Spleen (tissue), 11 donors: ENCODE measurements around the gene PDLIM7. TPM values are rescaled to one million over a fixed set of nuclear protein-coding genes. Genes with fewer than 3 reads are reported as not detected.
A peak's percentile ranks its signal among the peaks of the same experiment; 100 is the strongest.

Source experiments
- DNase-seq: peaks from one replicate; pipeline ENCODE4 v3.0.0-alpha.2; 2020
- H3K27ac ChIP-seq, 8 donors: fragments of 200-600 bp; sonication (generic) in 7 of 8; 1 replicate in 4 of 8; 2 replicates in 4 of 8; pipeline versions ENCODE4 v1.5.0 to v1.8.0; 2016 to 2021; ENCODE audit warnings: inconsistent platforms in 4 of 8, mild to moderate bottlenecking in 4 of 8, moderate library complexity in 1 of 8
- H3K27me3 ChIP-seq, 7 donors: fragments of 200-600 bp; sonication (generic) in 6 of 7; replicated peaks in 1 of 7; 1 replicate in 4 of 7; 2 replicates in 3 of 7; pipeline versions ENCODE4 v1.5.0 to v1.8.0; 2016 to 2021; ENCODE audit warnings: inconsistent platforms in 3 of 7, mild to moderate bottlenecking in 1 of 7
- H3K36me3 ChIP-seq, 6 donors: fragments of 200-600 bp; sonication (generic) in 5 of 6; 1 replicate in 4 of 6; 2 replicates in 2 of 6; pipeline versions ENCODE4 v1.5.0 to v1.8.0; 2016 to 2021; ENCODE audit warnings: inconsistent platforms in 2 of 6
- H3K4me1 ChIP-seq, 6 donors: fragments of 200-600 bp; sonication (generic) in 5 of 6; 1 replicate in 3 of 6; 2 replicates in 3 of 6; pipeline versions ENCODE4 v1.5.0 to v1.8.0; 2016 to 2021; ENCODE audit warnings: inconsistent platforms in 3 of 6
- H3K4me3 ChIP-seq, 8 donors: fragments of 200-600 bp; sonication (generic) in 7 of 8; 1 replicate in 4 of 8; 2 replicates in 4 of 8; pipeline versions ENCODE4 v1.5.0 to v1.8.0; 2016 to 2021; ENCODE audit warnings: inconsistent platforms in 4 of 8, mild to moderate bottlenecking in 4 of 8, moderate library complexity in 2 of 8
- H3K9me3 ChIP-seq, 8 donors: fragments of 200-600 bp; sonication (generic) in 7 of 8; 1 replicate in 4 of 8; 2 replicates in 4 of 8; pipeline versions ENCODE4 v1.5.0 to v1.8.0; 2016 to 2021; ENCODE audit warnings: inconsistent platforms in 4 of 8
- POLR2A ChIP-seq, 3 donors: fragments of 450-650 bp; IDR thresholded peaks; one replicate each; pipeline ENCODE4 v1.5.1; 2017; ENCODE audit warnings: antibody characterized with exemption in 3 of 3, mild to moderate bottlenecking in 1 of 3
- POLR2AphosphoS5 ChIP-seq, 3 donors: sonication (generic); formaldehyde crosslinking; IDR thresholded peaks; one replicate each; pipeline ENCODE4 v1.5.1; 2017; ENCODE audit warnings: antibody characterized with exemption in 3 of 3
- WGBS, 5 donors: extraction: QIAGEN DNeasy Blood & Tissue Kit in 3 of 5; methylation state at CpG; one replicate each; pipeline versions ENCODE4 v1.1.5 to v1.1.7; 2013 to 2018; 5-methylcytosine and 5-hydroxymethylcytosine counted together
- intact Hi-C: fragments of 100-400 bp; cut with DNase I; formaldehyde crosslinking; loops from one replicate; pipeline ENCODE4 v1.15.0; 2023; ENCODE audit warnings: low total_unique reads
- polyA plus RNA-seq, 3 donors: library from polyadenylated mRNA; stranded (reverse); fragments of 200-250 nt; gene quantifications; one replicate each; pipeline ENCODE4 v1.2.1, GENCODE V29; 2013
- total RNA-seq, 7 donors: library from RNA; depleted of rRNA in 3 of 7; stranded (reverse); fragments of >200 nt in 3 of 7; fragmentation: NEBNext Ultra II Directional in 4 of 7; extraction: Animal tissue kit (Norgen Biotek cat#: 25700) in 4 of 7; gene quantifications; one replicate each; pipeline versions ENCODE4 v1.1.0 to v1.2.1, GENCODE V29; 2016 to 2021
- TF ChIP-seq, protein P1 (sequence below), 11 experiments: fragments of 200-600 bp in 7 of 11; fragments of 450-650 bp in 4 of 11; sonication (generic) in 4 of 11; IDR thresholded peaks in 8 of 11; conservative IDR thresholded peaks in 3 of 11; 1 replicate in 7 of 11; 2 replicates in 4 of 11; pipeline versions ENCODE4 v1.4.0 to v1.8.0; 2016 to 2021; ENCODE audit warnings: antibody characterized with exemption in 11 of 11, inconsistent platforms in 4 of 11, mild to moderate bottlenecking in 1 of 11
- donor health status: healthy with polysubstance abuse.
- donor health status: DM: no; HTN: no; CAD: no; lungs with moderate emphysema.
- donor health status: DM: no; HTN: no; CAD: no.
- donor health status: Bipolar disorder and iron deficiency.
- donor health status: healthy.
- donor health status: DM: no; HTN: no; CAD: no.
- donor health status: DM: yes; HTN: yes; CAD: no.

Gene PDLIM7
- total and polyA plus RNA-seq, 10 donors = 42.5 to 220 (median 85.1) TPM

- Histone ChIP-seq H3K27ac (peak overlapping the region in 7 of 8 donors; percentile 24 to 75 (median 52)), H3K9me3 (no peaks in the 10 kb centered on the region), H3K36me3 (peaks cover 0 to 30% (median 7%) of the 10 kb centered on the region in 6 donors), H3K4me1 (peaks cover 16 to 70% (median 58%) of the 10 kb centered on the region in 6 donors), H3K27me3 (peaks cover 0 to 9% (median 0%) of the 10 kb centered on the region in 7 donors), H3K4me3 (peak overlapping the region in 1 of 8 donors; percentile 1)
- peak; percentile 88 for DNase-seq
- WGBS, 5 donors = 25 to 36% (median 29%) methylated on average over 18 of the region's 18 CpGs
- intact Hi-C loops = no loop called here
- TF ChIP-seq POLR2A (IDR thresholded peaks at IDR 0.05) = no peak
- TF ChIP-seq POLR2AphosphoS5 (IDR thresholded peaks at IDR 0.05) = peak; percentile 55 to 73 (median 60)
These were observed 18.4 kb downstream of the PDLIM7 start for GRCh38 chr5:177478711-177479646.

GRCh38 chr5:177477701-177478477 is 19.5 kb downstream of the PDLIM7 start:
- Histone ChIP-seq H3K36me3 (peaks cover 0 to 19% (median 0%) of the 10 kb centered on the region in 6 donors), H3K27ac (peak overlapping the region in 3 of 8 donors; percentile 51 to 75 (median 64)), H3K4me3 (no peak overlapping the region), H3K4me1 (peaks cover 16 to 79% (median 60%) of the 10 kb centered on the region in 6 donors), H3K9me3 (no peaks in the 10 kb centered on the region), H3K27me3 (peaks cover 0 to 20% (median under 1%) of the 10 kb centered on the region in 7 donors)
- intact Hi-C loops = no loop called here
- 90 to 95% (median 93%) methylated on average over 13 of the region's 13 CpGs for WGBS, 5 donors
- no peak for DNase-seq
- TF ChIP-seq, protein P1, sequence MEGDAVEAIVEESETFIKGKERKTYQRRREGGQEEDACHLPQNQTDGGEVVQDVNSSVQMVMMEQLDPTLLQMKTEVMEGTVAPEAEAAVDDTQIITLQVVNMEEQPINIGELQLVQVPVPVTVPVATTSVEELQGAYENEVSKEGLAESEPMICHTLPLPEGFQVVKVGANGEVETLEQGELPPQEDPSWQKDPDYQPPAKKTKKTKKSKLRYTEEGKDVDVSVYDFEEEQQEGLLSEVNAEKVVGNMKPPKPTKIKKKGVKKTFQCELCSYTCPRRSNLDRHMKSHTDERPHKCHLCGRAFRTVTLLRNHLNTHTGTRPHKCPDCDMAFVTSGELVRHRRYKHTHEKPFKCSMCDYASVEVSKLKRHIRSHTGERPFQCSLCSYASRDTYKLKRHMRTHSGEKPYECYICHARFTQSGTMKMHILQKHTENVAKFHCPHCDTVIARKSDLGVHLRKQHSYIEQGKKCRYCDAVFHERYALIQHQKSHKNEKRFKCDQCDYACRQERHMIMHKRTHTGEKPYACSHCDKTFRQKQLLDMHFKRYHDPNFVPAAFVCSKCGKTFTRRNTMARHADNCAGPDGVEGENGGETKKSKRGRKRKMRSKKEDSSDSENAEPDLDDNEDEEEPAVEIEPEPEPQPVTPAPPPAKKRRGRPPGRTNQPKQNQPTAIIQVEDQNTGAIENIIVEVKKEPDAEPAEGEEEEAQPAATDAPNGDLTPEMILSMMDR (IDR thresholded peaks at IDR 0.05 in 8 of 11, conservative IDR thresholded peaks at IDR 0.05 in 3 of 11) = no peak
- TF ChIP-seq POLR2AphosphoS5 (IDR thresholded peaks at IDR 0.05) = no peak
- TF ChIP-seq POLR2A (IDR thresholded peaks at IDR 0.05) = no peak

DNA sequence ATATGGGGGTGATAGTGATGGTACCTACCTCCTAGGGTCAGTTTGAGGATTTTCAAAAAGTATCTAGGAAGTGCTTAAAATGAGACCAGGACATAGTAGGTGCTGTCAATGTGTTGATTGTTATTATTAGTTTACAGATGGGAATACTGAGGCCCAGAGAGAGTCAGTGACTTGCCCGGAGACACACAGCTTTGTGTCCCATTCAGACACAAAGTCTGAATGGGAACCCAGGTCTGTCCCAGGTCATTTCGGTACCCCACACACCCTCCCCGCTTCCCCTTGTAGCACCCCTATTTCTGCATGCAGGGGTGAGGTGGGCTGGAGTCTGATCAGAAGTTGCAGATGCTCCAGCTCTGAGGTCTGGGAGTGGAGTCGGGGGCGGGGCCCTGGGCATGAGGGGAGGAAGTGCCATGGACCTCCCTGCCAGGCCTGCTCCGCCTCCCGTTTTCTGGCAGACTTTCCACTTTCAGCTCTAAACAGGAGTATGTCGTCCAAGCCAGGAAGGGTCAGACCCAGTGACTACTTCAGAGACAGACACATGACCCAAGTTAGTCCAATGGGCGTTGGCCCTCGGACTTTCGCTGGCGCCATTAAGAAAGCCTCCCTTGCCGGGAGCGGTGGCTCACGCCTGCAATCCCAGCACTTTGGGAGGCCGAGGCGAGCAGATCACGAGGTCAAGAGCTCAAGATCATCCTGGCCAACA is 20.7 kb downstream of the PDLIM7 start:
- peak overlapping the region in 4 of 8 donors; percentile 23 to 51 (median 40) for H3K27ac ChIP-seq
- H3K4me3 ChIP-seq = no peak overlapping the region
- DNase-seq = no peak
- peak; percentile 55 to 77 (median 61) for TF ChIP-seq POLR2AphosphoS5 (IDR thresholded peaks at IDR 0.05)
- TF ChIP-seq POLR2A (IDR thresholded peaks at IDR 0.05) = no peak
- H3K36me3 ChIP-seq = peaks cover 0 to 7% (median 0%) of the 10 kb centered on the region in 6 donors
- no peaks in the 10 kb centered on the region for H3K9me3 ChIP-seq
- 62 to 81% (median 77%) methylated on average over 17 to 18 of the region's 18 CpGs for WGBS, 5 donors
- peaks cover 0 to 32% (median 10%) of the 10 kb centered on the region in 7 donors for H3K27me3 ChIP-seq
- intact Hi-C loops = no loop called here
- peaks cover 19 to 91% (median 72%) of the 10 kb centered on the region in 6 donors for H3K4me1 ChIP-seq

DNA sequence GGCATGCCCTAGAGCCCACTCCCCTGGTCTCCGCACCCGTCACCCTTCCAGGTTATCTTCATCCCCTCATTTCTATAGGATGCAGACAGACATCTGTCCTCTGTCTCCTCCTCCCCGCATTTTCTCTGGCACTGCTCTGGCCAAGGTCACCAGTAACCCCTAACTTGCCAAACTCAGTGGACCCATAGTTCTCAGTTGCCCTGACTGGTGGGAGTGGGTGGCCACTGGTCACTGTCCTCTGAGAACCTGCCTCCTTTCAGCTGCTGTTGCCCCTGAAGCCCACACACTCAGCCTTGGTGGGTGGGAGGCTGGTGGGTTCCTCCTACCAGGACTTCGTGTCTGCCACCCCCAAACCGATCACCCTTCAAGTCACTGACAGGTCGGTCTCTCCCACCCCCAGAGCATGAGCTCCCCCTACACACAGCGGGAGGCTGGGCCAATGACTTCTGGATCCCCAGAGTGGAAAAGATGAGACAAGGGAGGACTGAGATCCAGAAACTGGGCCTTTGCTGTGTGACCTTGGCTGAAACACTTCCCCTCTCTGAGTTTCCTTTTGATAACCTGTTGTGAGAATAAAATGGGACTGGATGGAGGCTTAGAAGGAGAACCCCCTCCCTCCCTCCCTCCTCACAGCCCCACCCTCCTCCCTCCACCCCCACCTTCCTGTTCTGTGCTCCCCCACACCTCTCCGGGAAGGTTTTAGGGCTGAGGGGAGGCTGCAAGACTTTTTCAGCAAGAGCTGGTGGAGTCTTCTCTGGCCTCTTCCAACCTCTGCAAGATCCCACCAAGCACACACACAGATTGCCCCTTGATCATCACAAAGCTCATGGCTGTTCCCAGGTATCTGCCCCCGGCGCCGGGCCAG is 21.6 kb downstream of the PDLIM7 start:
- no peak for DNase-seq
- Histone ChIP-seq H3K4me3 (no peak overlapping the region), H3K36me3 (no peaks in the 10 kb centered on the region), H3K9me3 (no peaks in the 10 kb centered on the region), H3K27me3 (peaks cover 0 to 32% (median 10%) of the 10 kb centered on the region in 7 donors), H3K4me1 (peaks cover 19 to 94% (median 76%) of the 10 kb centered on the region in 6 donors), H3K27ac (peak overlapping the region in 1 of 8 donors; percentile 21)
- intact Hi-C loops = no loop called here
- 59 to 70% (median 67%) methylated on average over 11 of the region's 11 CpGs for WGBS, 5 donors
- TF ChIP-seq, protein P1 (IDR thresholded peaks at IDR 0.05 in 8 of 11, conservative IDR thresholded peaks at IDR 0.05 in 3 of 11) = no peak
- no peak for TF ChIP-seq POLR2A (IDR thresholded peaks at IDR 0.05)
- TF ChIP-seq POLR2AphosphoS5 (IDR thresholded peaks at IDR 0.05) = no peak
